Endothelial cell of umbilical vein (primary cell): ENCODE results near the gene GRID2. TPM values are rescaled to one million over a fixed set of nuclear protein-coding genes. Genes with fewer than 3 reads are reported as not detected.

Source experiments
- BruUV-seq: library from RNA; stranded (reverse); fragments of 400-500 nt; replicated peaks from 2 replicates; lab custom pipeline; 2021; lab: Mats Ljungman, UMichigan
- CTCF ChIA-PET: fragments of 300-600, 350-600 bp; sonication (Branson Sonifier 250); formaldehyde crosslinking; loops from one replicate; lab custom pipeline; 2021; ENCODE audit warnings: antibody characterized with exemption, inconsistent platforms; lab: Charles Lee
- POLR2A ChIA-PET: fragments of 300-600, 350-600 bp; sonication (Branson Sonifier 250); formaldehyde crosslinking; loops from one replicate; lab custom pipeline; 2021; ENCODE audit warnings: antibody characterized with exemption, inconsistent platforms; lab: Charles Lee
- DNase-seq: peaks from one replicate; pipeline ENCODE4 v3.0.0-alpha.2; 2011; ENCODE audit warnings: low read depth, low spot score
- FAIRE-seq: peaks from 2 replicates; lab custom pipeline; 2011; peaks lifted over from hg19 to GRCh38; lab: Jason Lieb, UNC
- H2AFZ ChIP-seq: 2 replicates; pipeline ENCODE4 v1.6.0; 2012; ENCODE audit warnings: low read depth, low read length, control low read depth, inconsistent platforms
- H3K27ac ChIP-seq: 2 replicates; pipeline ENCODE4 v1.5.1; 2011; ENCODE audit warnings: low read depth, mild to moderate bottlenecking, control low read depth, low read length, moderate library complexity; ENCODE audit not compliant: insufficient read depth
- H3K27me3 ChIP-seq, 2 experiments: 2 replicates each; pipeline versions ENCODE4 v1.6.0 to v1.6.1; 2011; ENCODE audit warnings: low read length in 2 of 2, mixed read lengths in 1 of 2; ENCODE audit not compliant: control insufficient read depth in 2 of 2, insufficient read depth in 2 of 2
- H3K36me3 ChIP-seq, 2 experiments: 2 replicates in 1 of 2; 3 replicates in 1 of 2; pipeline ENCODE4 v1.5.1; 2011; ENCODE audit warnings: low read length in 2 of 2, mild to moderate bottlenecking in 1 of 2, moderate library complexity in 1 of 2; ENCODE audit not compliant: control insufficient read depth in 2 of 2, insufficient read depth in 2 of 2; ENCODE audit errors: extremely low read depth in 1 of 2
- H3K4me1 ChIP-seq: 3 replicates; pipeline ENCODE4 v1.5.1; 2011; ENCODE audit warnings: mild to moderate bottlenecking, low read length; ENCODE audit not compliant: control insufficient read depth, insufficient read depth; ENCODE audit errors: extremely low read depth
- H3K4me2 ChIP-seq: 2 replicates; pipeline ENCODE4 v1.6.1; 2011; ENCODE audit warnings: low read length, control low read depth, mixed read lengths; ENCODE audit not compliant: insufficient read depth
- H3K4me3 ChIP-seq, 3 experiments: fragments of 200-600 bp in 1 of 3; sonication (generic), shearing (Covaris generic) in 1 of 3; replicated peaks in 1 of 3; 2 replicates each; pipeline ENCODE4 v1.5.1; 2011 to 2016; ENCODE audit warnings: control low read depth in 3 of 3, low read length in 3 of 3, mild to moderate bottlenecking in 2 of 3, inconsistent platforms in 1 of 3, low read depth in 1 of 3, moderate library complexity in 1 of 3; ENCODE audit not compliant: insufficient read depth in 1 of 3
- H3K79me2 ChIP-seq: 2 replicates; pipeline ENCODE4 v1.6.0; 2012; ENCODE audit warnings: low read length, inconsistent platforms; ENCODE audit not compliant: control insufficient read depth, insufficient read depth
- H3K9ac ChIP-seq: replicated peaks from 2 replicates; pipeline ENCODE3; 2011; ENCODE audit warnings: low read length, control low read depth; ENCODE audit not compliant: insufficient read depth; ENCODE audit errors: extremely low read depth
- H3K9me1 ChIP-seq: replicated peaks from 3 replicates; pipeline ENCODE4 v1.6.0; 2011; ENCODE audit warnings: mild to moderate bottlenecking, low read length; ENCODE audit not compliant: control insufficient read depth, insufficient read depth; ENCODE audit errors: extremely low read depth
- H3K9me3 ChIP-seq: replicated peaks from 2 replicates; pipeline ENCODE4 v1.5.1; 2012; ENCODE audit warnings: low read length, inconsistent platforms; ENCODE audit not compliant: control insufficient read depth, insufficient read depth
- H4K20me1 ChIP-seq: replicated peaks from 2 replicates; pipeline ENCODE3; 2011; ENCODE audit warnings: mild to moderate bottlenecking, low read length; ENCODE audit not compliant: control insufficient read depth, insufficient read depth; ENCODE audit errors: extremely low read depth
- EZH2 ChIP-seq: IDR thresholded peaks from 2 replicates; pipeline ENCODE4 v1.6.1; 2012; ENCODE audit warnings: borderline replicate concordance, low read depth, mild to moderate bottlenecking, moderate library complexity, low read length, inconsistent platforms; ENCODE audit not compliant: severe bottlenecking
- FOS ChIP-seq: IDR thresholded peaks from 2 replicates; pipeline ENCODE4 v1.6.1; 2011; ENCODE audit warnings: mild to moderate bottlenecking, low read length, moderate library complexity, borderline replicate concordance; ENCODE audit not compliant: insufficient read depth
- GATA2 ChIP-seq: IDR thresholded peaks from 2 replicates; pipeline ENCODE4 v1.7.0; 2011; ENCODE audit warnings: low read depth, mild to moderate bottlenecking, moderate library complexity, mixed read lengths, low read length; ENCODE audit not compliant: insufficient read length, insufficient read depth
- JUN ChIP-seq: IDR thresholded peaks from 2 replicates; pipeline ENCODE4 v1.6.1; 2011; ENCODE audit warnings: borderline replicate concordance, low read depth; ENCODE audit not compliant: insufficient read length, insufficient read depth
- MYC ChIP-seq: IDR thresholded peaks from one replicate; pipeline ENCODE4 v1.6.1; 2011; ENCODE audit warnings: mild to moderate bottlenecking, low read depth, low read length
- POLR2A ChIP-seq: IDR thresholded peaks from 2 replicates; pipeline ENCODE4 v1.6.1; 2012; ENCODE audit warnings: low read depth, mild to moderate bottlenecking, control low read depth, low read length
- POLR2AphosphoS5 ChIP-seq: IDR thresholded peaks from 2 replicates; pipeline ENCODE4 v1.6.1; 2012; ENCODE audit warnings: low read depth, mild to moderate bottlenecking, control low read depth, low read length, moderate library complexity; ENCODE audit not compliant: insufficient read depth
- dilution Hi-C: fragments of 300-500 bp; cut with MboI; formaldehyde crosslinking; loops from one replicate; pipeline ENCODE4 v1.15.0; 2019; ENCODE audit warnings: low sequenced_read_pairs; ENCODE audit not compliant: extremely low pct_ligation_motif_present
- intact Hi-C: fragments of 100-400 bp; cut with micrococcal nuclease; formaldehyde crosslinking; loops from one replicate; pipeline ENCODE4 v1.10.0; 2022
- polyA plus RNA-seq, 4 experiments: library from polyadenylated mRNA; depleted of rRNA in 3 of 4; stranded (reverse) in 3 of 4; unstranded in 1 of 4; fragments of >200 nt; gene quantifications; 2 replicates each; pipeline versions ENCODE4 v1.2.1 to v1.2.3, GENCODE V29; 2011 to 2012; ENCODE audit warnings: missing spikeins in 1 of 4
- total RNA-seq: library from RNA; stranded (reverse); gene quantifications from 2 replicates; pipeline ENCODE4 v1.2.3, GENCODE V29; 2021
- TF ChIP-seq, protein P1 (sequence below): IDR thresholded peaks from 2 replicates; pipeline ENCODE4 v1.6.1; 2011; ENCODE audit not compliant: insufficient read depth, insufficient read length
- TF ChIP-seq, protein P2 (sequence below), 2 donors: IDR thresholded peaks; 1 replicate in 1 of 2; 2 replicates in 1 of 2; pipeline ENCODE4 v1.5.1; 2011; ENCODE audit warnings: low read length in 2 of 2, mild to moderate bottlenecking in 2 of 2, moderate library complexity in 2 of 2, control low read depth in 1 of 2, inconsistent platforms in 1 of 2, low read depth in 1 of 2; ENCODE audit not compliant: insufficient read depth in 1 of 2; ENCODE audit errors: extremely low read depth in 1 of 2

Gene GRID2
- total and polyA plus RNA-seq, 2 donors (not counting 3 experiments of a cell fraction or from before 2014, with no cell fraction given) = not detected

DNA sequence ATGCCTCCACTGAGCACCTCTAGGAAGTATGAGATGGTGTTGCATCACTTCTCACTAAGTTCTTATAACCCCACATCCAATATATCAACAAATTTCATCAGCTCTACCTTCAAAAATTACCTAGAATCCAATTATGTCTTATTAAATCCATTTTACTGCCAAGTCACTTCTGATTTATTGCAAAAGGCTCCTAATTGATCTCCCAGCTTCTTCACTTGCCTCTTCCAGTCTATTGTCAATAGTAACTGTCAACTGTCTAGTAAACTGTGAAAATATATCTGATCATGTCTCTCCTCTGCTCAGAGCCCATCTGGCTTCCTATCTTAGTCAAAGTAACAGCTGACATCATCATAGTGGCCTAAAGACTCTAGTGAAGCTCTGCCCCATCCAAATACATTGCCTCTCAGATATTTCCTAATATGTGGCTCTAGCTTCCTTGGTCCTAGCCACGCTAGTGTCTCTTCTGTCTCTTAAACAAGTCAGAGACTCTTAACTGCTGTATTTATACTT lies 1110.3 kb downstream of the GRID2 start:
- no peaks in the 10 kb centered on the region for H3K9me3 ChIP-seq
- TF ChIP-seq POLR2AphosphoS5 (no peak), MYC (no peak), POLR2A (no peak)
- H2AFZ ChIP-seq = no peak overlapping the region
- H3K4me2 ChIP-seq = no peak overlapping the region
- intact Hi-C loops = no loop called here
- no peak overlapping the region for H3K9ac ChIP-seq
- dilution Hi-C loops = no loop called here
- no TSS peak for BruUV-seq
- CTCF ChIA-PET = no interaction called here
- H3K4me3 ChIP-seq = no peak overlapping the region
- no peak overlapping the region for H3K27ac ChIP-seq
- no peaks in the 10 kb centered on the region for H3K4me1 ChIP-seq
- DNase-seq = no peak
- no peak for FAIRE-seq
- no peaks in the 10 kb centered on the region for H3K9me1 ChIP-seq
- POLR2A ChIA-PET = no interaction called here
- no peaks in the 10 kb centered on the region for H3K79me2 ChIP-seq
- no peaks in the 10 kb centered on the region for H3K27me3 ChIP-seq
- no peaks in the 10 kb centered on the region for H3K36me3 ChIP-seq
- H4K20me1 ChIP-seq = no peaks in the 10 kb centered on the region

DNA sequence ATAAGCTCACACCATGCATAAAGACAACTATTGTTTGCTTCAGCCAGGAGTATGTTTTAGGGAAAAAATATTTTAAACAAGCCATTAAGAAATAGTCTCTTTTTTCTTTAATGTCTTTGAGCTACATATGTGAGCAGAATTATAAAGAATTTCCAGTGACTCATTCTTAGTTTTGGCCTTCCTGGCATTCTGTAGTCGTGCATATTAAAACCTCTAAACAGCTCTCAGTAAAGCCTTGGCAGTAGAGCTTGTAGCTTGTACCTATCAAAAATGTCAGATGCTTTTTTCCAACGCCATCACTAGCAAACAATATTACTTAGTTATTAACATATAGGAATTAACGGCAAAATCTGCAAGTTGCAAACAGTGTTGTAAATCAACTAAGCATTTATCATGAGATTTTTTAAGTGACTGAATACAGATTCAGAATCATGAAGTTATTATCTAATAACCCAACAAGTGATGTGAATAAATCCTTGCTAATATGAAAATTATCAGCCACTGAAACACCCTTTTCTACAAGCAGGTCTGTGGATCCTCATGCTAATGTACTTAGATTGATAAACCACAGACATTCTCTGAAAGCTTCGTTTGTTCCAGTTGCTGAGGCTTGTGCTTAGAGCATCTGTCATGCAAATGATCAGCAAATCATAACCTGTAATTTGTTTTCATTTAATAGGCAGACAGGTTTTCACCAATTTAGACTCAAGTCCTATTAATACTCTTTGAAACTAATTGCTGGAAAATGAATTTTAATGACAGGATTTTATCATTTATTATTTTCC lies 1112.8 kb downstream of the GRID2 start:
- Histone ChIP-seq H2AFZ (no peak overlapping the region), H3K4me2 (no peak overlapping the region), H3K36me3 (no peaks in the 10 kb centered on the region), H3K27me3 (no peaks in the 10 kb centered on the region), H3K4me3 (no peak overlapping the region), H3K4me1 (no peaks in the 10 kb centered on the region), H3K9me3 (no peaks in the 10 kb centered on the region), H3K9ac (no peak overlapping the region), H4K20me1 (no peaks in the 10 kb centered on the region), H3K79me2 (no peaks in the 10 kb centered on the region), H3K9me1 (no peaks in the 10 kb centered on the region), H3K27ac (no peak overlapping the region)
- DNase-seq (no peak), FAIRE-seq (no peak)
- POLR2A ChIA-PET = no interaction called here
- intact Hi-C loops = no loop called here
- no TSS peak for BruUV-seq
- CTCF ChIA-PET = no interaction called here
- dilution Hi-C loops = no loop called here
- no peak for TF ChIP-seq FOS
- TF ChIP-seq GATA2 = no peak
- TF ChIP-seq EZH2 = no peak
- no peak for TF ChIP-seq POLR2A
- no peak for TF ChIP-seq POLR2AphosphoS5
- TF ChIP-seq, protein P1, sequence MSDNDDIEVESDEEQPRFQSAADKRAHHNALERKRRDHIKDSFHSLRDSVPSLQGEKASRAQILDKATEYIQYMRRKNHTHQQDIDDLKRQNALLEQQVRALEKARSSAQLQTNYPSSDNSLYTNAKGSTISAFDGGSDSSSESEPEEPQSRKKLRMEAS = no peak
- TF ChIP-seq JUN = no peak
- TF ChIP-seq, protein P2, sequence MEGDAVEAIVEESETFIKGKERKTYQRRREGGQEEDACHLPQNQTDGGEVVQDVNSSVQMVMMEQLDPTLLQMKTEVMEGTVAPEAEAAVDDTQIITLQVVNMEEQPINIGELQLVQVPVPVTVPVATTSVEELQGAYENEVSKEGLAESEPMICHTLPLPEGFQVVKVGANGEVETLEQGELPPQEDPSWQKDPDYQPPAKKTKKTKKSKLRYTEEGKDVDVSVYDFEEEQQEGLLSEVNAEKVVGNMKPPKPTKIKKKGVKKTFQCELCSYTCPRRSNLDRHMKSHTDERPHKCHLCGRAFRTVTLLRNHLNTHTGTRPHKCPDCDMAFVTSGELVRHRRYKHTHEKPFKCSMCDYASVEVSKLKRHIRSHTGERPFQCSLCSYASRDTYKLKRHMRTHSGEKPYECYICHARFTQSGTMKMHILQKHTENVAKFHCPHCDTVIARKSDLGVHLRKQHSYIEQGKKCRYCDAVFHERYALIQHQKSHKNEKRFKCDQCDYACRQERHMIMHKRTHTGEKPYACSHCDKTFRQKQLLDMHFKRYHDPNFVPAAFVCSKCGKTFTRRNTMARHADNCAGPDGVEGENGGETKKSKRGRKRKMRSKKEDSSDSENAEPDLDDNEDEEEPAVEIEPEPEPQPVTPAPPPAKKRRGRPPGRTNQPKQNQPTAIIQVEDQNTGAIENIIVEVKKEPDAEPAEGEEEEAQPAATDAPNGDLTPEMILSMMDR (IDR thresholded peaks at IDR 0.05; ENCODE audit: extremely low read depth in 1 of 2, insufficient read depth in 1 of 2, low read depth in 1 of 2, low read length in 2 of 2) = no peak
- no peak for TF ChIP-seq MYC
